Liver (tissue), 9 donors: ENCODE results near the gene GRAP. TPM values are rescaled to one million over a fixed set of nuclear protein-coding genes. Genes with fewer than 3 reads are reported as not detected.

Experiments
- DNase-seq: peaks from one replicate; pipeline ENCODE4 v3.0.0-alpha.2; 2017; ENCODE audit warnings: low spot score
- H3K27ac ChIP-seq, 2 donors: one replicate each; pipeline ENCODE4 v1.7.0; 2013; ENCODE audit warnings: inconsistent platforms in 2 of 2, low read length in 2 of 2, control low read depth in 1 of 2, low read depth in 1 of 2, mild to moderate bottlenecking in 1 of 2
- H3K27me3 ChIP-seq, 4 donors: one replicate each; pipeline versions ENCODE4 v1.6.1 to v1.7.0; 2013; ENCODE audit warnings: low read length in 3 of 4, inconsistent platforms in 1 of 4, mild to moderate bottlenecking in 1 of 4, moderate library complexity in 1 of 4; ENCODE audit not compliant: control insufficient read depth in 4 of 4, insufficient read depth in 4 of 4
- H3K36me3 ChIP-seq, 4 donors: one replicate each; pipeline versions ENCODE4 v1.6.1 to v1.7.0; 2013; ENCODE audit warnings: low read length in 3 of 4, mild to moderate bottlenecking in 3 of 4, low read depth in 1 of 4, moderate library complexity in 1 of 4; ENCODE audit not compliant: control insufficient read depth in 4 of 4, insufficient read depth in 3 of 4
- H3K4me1 ChIP-seq, 4 donors: one replicate each; pipeline versions ENCODE4 v1.6.1 to v1.7.0; 2013; ENCODE audit warnings: low read length in 3 of 4, mild to moderate bottlenecking in 3 of 4, moderate library complexity in 1 of 4; ENCODE audit not compliant: control insufficient read depth in 4 of 4, insufficient read depth in 4 of 4
- H3K4me3 ChIP-seq, 3 donors: one replicate each; pipeline versions ENCODE4 v1.6.1 to v1.7.0; 2013; ENCODE audit warnings: low read length in 3 of 3, control low read depth in 1 of 3, low read depth in 1 of 3, mild to moderate bottlenecking in 1 of 3
- H3K9ac ChIP-seq, 2 donors: one replicate each; pipeline ENCODE4 v1.7.0; 2013; ENCODE audit warnings: low read length in 2 of 2, mild to moderate bottlenecking in 2 of 2, moderate library complexity in 2 of 2, control low read depth in 1 of 2, low read depth in 1 of 2
- H3K9me3 ChIP-seq, 4 donors: one replicate each; pipeline versions ENCODE4 v1.6.1 to v1.7.0; 2013; ENCODE audit warnings: low read length in 3 of 4; ENCODE audit not compliant: control insufficient read depth in 4 of 4
- EGR1 ChIP-seq, 2 donors: IDR thresholded peaks; 2 replicates each; pipeline ENCODE4 v1.6.1; 2016 to 2018; ENCODE audit warnings: antibody characterized with exemption in 2 of 2, low read depth in 2 of 2
- FOXA1 ChIP-seq: IDR thresholded peaks from 2 replicates; pipeline ENCODE4 v1.6.1; 2016; ENCODE audit warnings: antibody characterized with exemption
- FOXA2 ChIP-seq: IDR thresholded peaks from 2 replicates; pipeline ENCODE4 v1.6.1; 2016; ENCODE audit warnings: antibody characterized with exemption
- GABPA ChIP-seq, 2 donors: IDR thresholded peaks in 1 of 2; conservative IDR thresholded peaks in 1 of 2; 2 replicates each; pipeline ENCODE4 v1.6.1; 2016; ENCODE audit warnings: antibody characterized with exemption in 2 of 2, mild to moderate bottlenecking in 1 of 2, moderate library complexity in 1 of 2
- HNF4A ChIP-seq, 2 donors: conservative IDR thresholded peaks; 2 replicates each; pipeline ENCODE4 v1.6.1; 2016; ENCODE audit warnings: antibody characterized with exemption in 2 of 2, mild to moderate bottlenecking in 2 of 2
- HNF4G ChIP-seq: IDR thresholded peaks from 2 replicates; pipeline ENCODE4 v1.6.1; 2016; ENCODE audit warnings: antibody characterized with exemption
- JUND ChIP-seq, 2 donors: IDR thresholded peaks; 2 replicates each; pipeline ENCODE4 v1.6.1; 2016; ENCODE audit warnings: antibody characterized with exemption in 2 of 2
- NR2F2 ChIP-seq: IDR thresholded peaks from 2 replicates; pipeline ENCODE4 v1.6.1; 2016; ENCODE audit warnings: antibody characterized with exemption
- RAD21 ChIP-seq, 2 donors: IDR thresholded peaks; 2 replicates each; pipeline ENCODE4 v1.6.1; 2016; ENCODE audit warnings: antibody characterized with exemption in 2 of 2, mild to moderate bottlenecking in 2 of 2
- RXRA ChIP-seq, 2 donors: IDR thresholded peaks; 2 replicates each; pipeline ENCODE4 v1.6.1; 2017 to 2018; ENCODE audit warnings: antibody characterized with exemption in 2 of 2, mild to moderate bottlenecking in 1 of 2
- SP1 ChIP-seq: IDR thresholded peaks from 2 replicates; pipeline ENCODE4 v1.6.1; 2018; ENCODE audit warnings: antibody characterized with exemption, mild to moderate bottlenecking
- TAF1 ChIP-seq: conservative IDR thresholded peaks from 2 replicates; pipeline ENCODE4 v1.6.1; 2016; ENCODE audit warnings: antibody characterized with exemption, mild to moderate bottlenecking
- YY1 ChIP-seq: IDR thresholded peaks from 2 replicates; pipeline ENCODE4 v1.6.1; 2016; ENCODE audit warnings: antibody characterized with exemption, mild to moderate bottlenecking
- WGBS: extraction: QIAGEN DNeasy Blood & Tissue Kit; methylation state at CpG from one replicate; pipeline ENCODE4 v1.1.7; 2013; 5-methylcytosine and 5-hydroxymethylcytosine counted together
- polyA plus RNA-seq, 2 donors: library from polyadenylated mRNA; stranded (reverse) in 1 of 2; unstranded in 1 of 2; fragments of 200-250 nt in 1 of 2; fragments of >200 nt in 1 of 2; fragmentation: Nextera tagmentation in 1 of 2; extraction: Ambion mirVana in 1 of 2; gene quantifications; one replicate each; pipeline versions ENCODE4 v1.2.1 to v1.2.3, GENCODE V29; 2013 to 2015
- total RNA-seq, 2 donors: library from RNA; depleted of rRNA; stranded (reverse); fragments of >200 nt; gene quantifications; one replicate each; pipeline ENCODE4 v1.2.3, GENCODE V29; 2014
- TF ChIP-seq, protein P1 (sequence below): fragments of 150-350 bp; IDR thresholded peaks from 2 replicates; pipeline ENCODE4 v1.5.1; 2017; ENCODE audit warnings: improper control_type of control experiment, low read depth, low read length; ENCODE audit not compliant: missing input control
- TF ChIP-seq, protein P2 (sequence below): IDR thresholded peaks from 2 replicates; pipeline ENCODE4 v1.6.1; 2016; ENCODE audit warnings: antibody characterized with exemption
- TF ChIP-seq, protein P3 (sequence below): IDR thresholded peaks from 2 replicates; pipeline ENCODE4 v1.6.1; 2016; ENCODE audit warnings: antibody characterized with exemption, mild to moderate bottlenecking
- TF ChIP-seq, protein P4 (sequence below): IDR thresholded peaks from 2 replicates; pipeline ENCODE4 v1.6.1; 2016; ENCODE audit warnings: antibody characterized with exemption
- TF ChIP-seq, protein P5 (sequence below): IDR thresholded peaks from 2 replicates; pipeline ENCODE4 v1.6.1; 2016; ENCODE audit warnings: antibody characterized with exemption
- donor health status: healthy.
- donor health status: healthy.
- donor health status: healthy.
- donor health status: healthy.
- donor health status: healthy.

Gene GRAP
- total and polyA plus RNA-seq, 4 donors, result 1.2 to 6.5 (median 5.2) TPM

DNA sequence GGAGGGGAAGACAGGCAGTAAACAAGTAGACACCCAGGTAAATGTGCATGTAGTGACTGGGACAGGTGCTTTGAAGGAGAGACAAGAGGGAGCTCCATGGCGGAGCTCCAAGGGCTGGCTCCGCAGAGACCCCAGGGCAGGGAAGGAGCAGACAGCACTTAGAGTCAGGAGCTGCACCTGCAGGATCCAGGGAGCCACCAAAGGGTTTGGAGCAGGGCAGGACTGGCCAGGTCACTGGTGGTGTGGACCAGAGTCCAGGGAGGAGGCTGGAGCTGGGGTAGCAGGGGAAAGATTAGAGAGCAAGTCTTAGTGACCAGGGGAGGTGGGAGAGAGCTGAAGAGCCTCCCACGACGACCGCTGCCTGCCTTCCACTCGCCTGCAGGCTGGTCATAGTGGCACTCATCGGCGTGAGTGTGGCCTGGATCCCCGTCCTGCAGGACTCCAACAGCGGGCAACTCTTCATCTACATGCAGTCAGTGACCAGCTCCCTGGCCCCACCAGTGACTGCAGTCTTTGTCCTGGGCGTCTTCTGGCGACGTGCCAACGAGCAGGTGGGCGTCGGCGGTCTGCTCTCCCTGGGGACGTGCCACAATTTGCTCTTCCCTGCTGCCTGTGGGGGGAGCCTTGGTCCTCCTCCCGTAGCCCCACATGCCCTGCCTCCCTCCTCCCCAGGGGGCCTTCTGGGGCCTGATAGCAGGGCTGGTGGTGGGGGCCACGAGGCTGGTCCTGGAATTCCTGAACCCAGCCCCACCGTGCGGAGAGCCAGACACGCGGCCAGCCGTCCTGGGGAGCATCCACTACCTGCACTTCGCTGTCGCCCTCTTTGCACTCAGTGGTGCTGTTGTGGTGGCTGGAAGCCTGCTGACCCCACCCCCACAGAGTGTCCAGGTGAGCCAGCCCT, 27.5 kb downstream of the GRAP start (continued):
- TF ChIP-seq, protein P1, sequence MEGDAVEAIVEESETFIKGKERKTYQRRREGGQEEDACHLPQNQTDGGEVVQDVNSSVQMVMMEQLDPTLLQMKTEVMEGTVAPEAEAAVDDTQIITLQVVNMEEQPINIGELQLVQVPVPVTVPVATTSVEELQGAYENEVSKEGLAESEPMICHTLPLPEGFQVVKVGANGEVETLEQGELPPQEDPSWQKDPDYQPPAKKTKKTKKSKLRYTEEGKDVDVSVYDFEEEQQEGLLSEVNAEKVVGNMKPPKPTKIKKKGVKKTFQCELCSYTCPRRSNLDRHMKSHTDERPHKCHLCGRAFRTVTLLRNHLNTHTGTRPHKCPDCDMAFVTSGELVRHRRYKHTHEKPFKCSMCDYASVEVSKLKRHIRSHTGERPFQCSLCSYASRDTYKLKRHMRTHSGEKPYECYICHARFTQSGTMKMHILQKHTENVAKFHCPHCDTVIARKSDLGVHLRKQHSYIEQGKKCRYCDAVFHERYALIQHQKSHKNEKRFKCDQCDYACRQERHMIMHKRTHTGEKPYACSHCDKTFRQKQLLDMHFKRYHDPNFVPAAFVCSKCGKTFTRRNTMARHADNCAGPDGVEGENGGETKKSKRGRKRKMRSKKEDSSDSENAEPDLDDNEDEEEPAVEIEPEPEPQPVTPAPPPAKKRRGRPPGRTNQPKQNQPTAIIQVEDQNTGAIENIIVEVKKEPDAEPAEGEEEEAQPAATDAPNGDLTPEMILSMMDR, result no peak
- TF ChIP-seq HNF4G (no peak), NR2F2 (no peak), RXRA (IDR thresholded peaks at IDR 0.05) (no peak), SP1 (no peak), HNF4A (conservative IDR thresholded peaks at IDR 0.05) (no peak)
- TF ChIP-seq, protein P2, sequence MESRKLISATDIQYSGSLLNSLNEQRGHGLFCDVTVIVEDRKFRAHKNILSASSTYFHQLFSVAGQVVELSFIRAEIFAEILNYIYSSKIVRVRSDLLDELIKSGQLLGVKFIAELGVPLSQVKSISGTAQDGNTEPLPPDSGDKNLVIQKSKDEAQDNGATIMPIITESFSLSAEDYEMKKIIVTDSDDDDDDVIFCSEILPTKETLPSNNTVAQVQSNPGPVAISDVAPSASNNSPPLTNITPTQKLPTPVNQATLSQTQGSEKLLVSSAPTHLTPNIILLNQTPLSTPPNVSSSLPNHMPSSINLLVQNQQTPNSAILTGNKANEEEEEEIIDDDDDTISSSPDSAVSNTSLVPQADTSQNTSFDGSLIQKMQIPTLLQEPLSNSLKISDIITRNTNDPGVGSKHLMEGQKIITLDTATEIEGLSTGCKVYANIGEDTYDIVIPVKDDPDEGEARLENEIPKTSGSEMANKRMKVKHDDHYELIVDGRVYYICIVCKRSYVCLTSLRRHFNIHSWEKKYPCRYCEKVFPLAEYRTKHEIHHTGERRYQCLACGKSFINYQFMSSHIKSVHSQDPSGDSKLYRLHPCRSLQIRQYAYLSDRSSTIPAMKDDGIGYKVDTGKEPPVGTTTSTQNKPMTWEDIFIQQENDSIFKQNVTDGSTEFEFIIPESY, result no peak

DNA sequence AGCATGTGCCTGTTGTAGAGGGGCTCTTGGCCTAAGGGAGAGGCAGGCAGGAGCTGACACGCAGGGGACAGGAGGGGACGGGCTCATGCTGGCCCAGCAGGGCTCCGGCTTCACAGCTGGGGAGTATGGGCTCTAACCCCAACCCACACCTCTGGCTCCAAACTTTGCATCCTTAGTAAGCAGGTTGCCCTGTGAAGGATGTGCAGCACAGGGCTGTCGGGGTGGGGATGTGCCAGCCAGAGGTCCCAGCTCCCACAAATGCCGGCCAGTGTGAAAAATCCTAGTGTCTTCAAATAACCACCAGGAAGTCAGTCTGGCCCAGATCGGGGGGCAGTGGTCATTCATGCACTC, 28.2 kb downstream of the GRAP start:
- no peak for DNase-seq
- no peaks in the 10 kb centered on the region for H3K36me3 ChIP-seq
- 88% methylated on average over 6 of the region's 6 CpGs for WGBS

More for the DNA sequence above, 28.2 kb downstream of the GRAP start:
- Histone ChIP-seq H3K27me3 (no peaks in the 10 kb centered on the region), H3K4me3 (no peak overlapping the region), H3K9me3 (no peaks in the 10 kb centered on the region), H3K4me1 (peaks cover 0 to 5% (median 1%) of the 10 kb centered on the region in 4 donors), H3K9ac (no peak overlapping the region), H3K27ac (no peak overlapping the region)
- TF ChIP-seq YY1, result no peak
- no peak for TF ChIP-seq EGR1 (IDR thresholded peaks at IDR 0.05; ENCODE audit: low read depth in 2 of 2)
- TF ChIP-seq, protein P3, sequence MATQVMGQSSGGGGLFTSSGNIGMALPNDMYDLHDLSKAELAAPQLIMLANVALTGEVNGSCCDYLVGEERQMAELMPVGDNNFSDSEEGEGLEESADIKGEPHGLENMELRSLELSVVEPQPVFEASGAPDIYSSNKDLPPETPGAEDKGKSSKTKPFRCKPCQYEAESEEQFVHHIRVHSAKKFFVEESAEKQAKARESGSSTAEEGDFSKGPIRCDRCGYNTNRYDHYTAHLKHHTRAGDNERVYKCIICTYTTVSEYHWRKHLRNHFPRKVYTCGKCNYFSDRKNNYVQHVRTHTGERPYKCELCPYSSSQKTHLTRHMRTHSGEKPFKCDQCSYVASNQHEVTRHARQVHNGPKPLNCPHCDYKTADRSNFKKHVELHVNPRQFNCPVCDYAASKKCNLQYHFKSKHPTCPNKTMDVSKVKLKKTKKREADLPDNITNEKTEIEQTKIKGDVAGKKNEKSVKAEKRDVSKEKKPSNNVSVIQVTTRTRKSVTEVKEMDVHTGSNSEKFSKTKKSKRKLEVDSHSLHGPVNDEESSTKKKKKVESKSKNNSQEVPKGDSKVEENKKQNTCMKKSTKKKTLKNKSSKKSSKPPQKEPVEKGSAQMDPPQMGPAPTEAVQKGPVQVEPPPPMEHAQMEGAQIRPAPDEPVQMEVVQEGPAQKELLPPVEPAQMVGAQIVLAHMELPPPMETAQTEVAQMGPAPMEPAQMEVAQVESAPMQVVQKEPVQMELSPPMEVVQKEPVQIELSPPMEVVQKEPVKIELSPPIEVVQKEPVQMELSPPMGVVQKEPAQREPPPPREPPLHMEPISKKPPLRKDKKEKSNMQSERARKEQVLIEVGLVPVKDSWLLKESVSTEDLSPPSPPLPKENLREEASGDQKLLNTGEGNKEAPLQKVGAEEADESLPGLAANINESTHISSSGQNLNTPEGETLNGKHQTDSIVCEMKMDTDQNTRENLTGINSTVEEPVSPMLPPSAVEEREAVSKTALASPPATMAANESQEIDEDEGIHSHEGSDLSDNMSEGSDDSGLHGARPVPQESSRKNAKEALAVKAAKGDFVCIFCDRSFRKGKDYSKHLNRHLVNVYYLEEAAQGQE, result no peak
- TF ChIP-seq RAD21 (IDR thresholded peaks at IDR 0.05), result no peak
- TF ChIP-seq HNF4A (conservative IDR thresholded peaks at IDR 0.05), result no peak
- TF ChIP-seq GABPA (IDR thresholded peaks at IDR 0.05 in 1 of 2, conservative IDR thresholded peaks at IDR 0.05 in 1 of 2), result no peak
- TF ChIP-seq, protein P4, sequence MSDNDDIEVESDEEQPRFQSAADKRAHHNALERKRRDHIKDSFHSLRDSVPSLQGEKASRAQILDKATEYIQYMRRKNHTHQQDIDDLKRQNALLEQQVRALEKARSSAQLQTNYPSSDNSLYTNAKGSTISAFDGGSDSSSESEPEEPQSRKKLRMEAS, result no peak
- no peak for TF ChIP-seq HNF4G
- TF ChIP-seq FOXA1, result no peak
- TF ChIP-seq FOXA2, result no peak
- TF ChIP-seq, protein P5, sequence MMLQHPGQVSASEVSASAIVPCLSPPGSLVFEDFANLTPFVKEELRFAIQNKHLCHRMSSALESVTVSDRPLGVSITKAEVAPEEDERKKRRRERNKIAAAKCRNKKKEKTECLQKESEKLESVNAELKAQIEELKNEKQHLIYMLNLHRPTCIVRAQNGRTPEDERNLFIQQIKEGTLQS, result no peak
- TF ChIP-seq JUND (IDR thresholded peaks at IDR 0.05), result no peak
- no peak for TF ChIP-seq TAF1
- no peak for TF ChIP-seq SP1
- no peak for TF ChIP-seq RXRA (IDR thresholded peaks at IDR 0.05)
- TF ChIP-seq, protein P1, result no peak
